Keratinocyte (primary cell): ENCODE results near the gene PHLPP1. TPM values are rescaled to one million over a fixed set of nuclear protein-coding genes. Genes with fewer than 3 reads are reported as not detected.

Source experiments
- DNase-seq: peaks from one replicate; pipeline ENCODE4 v3.0.0-alpha.2; 2011; ENCODE audit warnings: low read depth, missing footprints, low spot score
- FAIRE-seq: peaks from 2 replicates; lab custom pipeline; 2011; peaks lifted over from hg19 to GRCh38; lab: Jason Lieb, UNC
- H2AFZ ChIP-seq: 2 replicates; pipeline ENCODE4 v1.6.0; 2012; ENCODE audit warnings: low read length, control low read depth, inconsistent platforms; ENCODE audit not compliant: control insufficient read depth
- H3K27ac ChIP-seq: 2 replicates; pipeline ENCODE4 v1.5.1; 2011; ENCODE audit warnings: low read length; ENCODE audit not compliant: control insufficient read depth, insufficient read depth
- H3K27me3 ChIP-seq: 3 replicates; pipeline ENCODE4 v1.6.0; 2011; ENCODE audit warnings: low read length; ENCODE audit not compliant: control insufficient read depth, insufficient read depth; ENCODE audit errors: extremely low read depth
- H3K36me3 ChIP-seq, 2 experiments: 2 replicates in 1 of 2; 3 replicates in 1 of 2; pipeline ENCODE4 v1.5.1; 2011; ENCODE audit warnings: low read length in 2 of 2, mild to moderate bottlenecking in 1 of 2; ENCODE audit not compliant: control insufficient read depth in 2 of 2, insufficient read depth in 2 of 2; ENCODE audit errors: extremely low read depth in 1 of 2
- H3K4me1 ChIP-seq: 3 replicates; pipeline ENCODE4 v1.5.1; 2011; ENCODE audit warnings: low read length; ENCODE audit not compliant: control insufficient read depth, insufficient read depth; ENCODE audit errors: extremely low read depth
- H3K4me2 ChIP-seq: 3 replicates; pipeline ENCODE4 v1.6.0; 2011; ENCODE audit warnings: low read depth, low read length; ENCODE audit not compliant: control insufficient read depth, insufficient read depth; ENCODE audit errors: extremely low read depth
- H3K4me3 ChIP-seq, 3 experiments: fragments of 200-600 bp in 1 of 3; sonication (generic) in 1 of 3; 2 replicates in 2 of 3; 3 replicates in 1 of 3; pipeline ENCODE4 v1.5.1; 2011 to 2016; ENCODE audit warnings: low read length in 3 of 3, mild to moderate bottlenecking in 3 of 3, control low read depth in 2 of 3, inconsistent platforms in 1 of 3, low read depth in 1 of 3, mixed read lengths in 1 of 3, mixed run types in 1 of 3, moderate library complexity in 1 of 3; ENCODE audit not compliant: control insufficient read depth in 2 of 3, insufficient read depth in 2 of 3; ENCODE audit errors: extremely low read depth in 1 of 3
- H3K79me2 ChIP-seq: 2 replicates; pipeline ENCODE4 v1.6.0; 2012; ENCODE audit warnings: low read length; ENCODE audit not compliant: control insufficient read depth, insufficient read depth
- H3K9ac ChIP-seq: 3 replicates; pipeline ENCODE4 v1.6.0; 2011; ENCODE audit warnings: low read length; ENCODE audit not compliant: control insufficient read depth, insufficient read depth; ENCODE audit errors: extremely low read depth
- H3K9me1 ChIP-seq: 3 replicates; pipeline ENCODE4 v1.6.0; 2011; ENCODE audit warnings: low read length; ENCODE audit not compliant: control insufficient read depth, insufficient read depth; ENCODE audit errors: extremely low read depth
- H3K9me3 ChIP-seq: 2 replicates; pipeline ENCODE4 v1.5.1; 2012; ENCODE audit warnings: low read depth, low read length; ENCODE audit not compliant: control insufficient read depth
- H4K20me1 ChIP-seq: 3 replicates; pipeline ENCODE4 v1.6.0; 2011; ENCODE audit warnings: low read length; ENCODE audit not compliant: control insufficient read depth, insufficient read depth; ENCODE audit errors: extremely low read depth
- CTCF ChIP-seq, 3 experiments: IDR thresholded peaks in 1 of 3; conservative IDR thresholded peaks in 1 of 3; optimal IDR thresholded peaks in 1 of 3; 2 replicates in 2 of 3; 3 replicates in 1 of 3; pipeline versions ENCODE3 to v1.5.1; 2011; ENCODE audit warnings: low read length in 3 of 3, mild to moderate bottlenecking in 3 of 3, moderate library complexity in 2 of 3, control low read depth in 1 of 3, inconsistent platforms in 1 of 3; ENCODE audit not compliant: insufficient read depth in 2 of 3; ENCODE audit errors: extremely low read depth in 1 of 3
- EZH2 ChIP-seq: IDR thresholded peaks from one replicate; pipeline ENCODE4 v1.6.1; 2012; ENCODE audit warnings: inconsistent platforms, mild to moderate bottlenecking, low read length, moderate library complexity
- dilution Hi-C: fragments of 300-500 bp; cut with MboI; formaldehyde crosslinking; loops from one replicate; pipeline ENCODE4 v1.7.0; 2020; ENCODE audit warnings: low sequenced_read_pairs; ENCODE audit not compliant: extremely low pct_ligation_motif_present
- polyA plus RNA-seq, 5 experiments: library from polyadenylated mRNA; depleted of rRNA in 3 of 5; stranded (reverse) in 3 of 5; stranded (forward) in 1 of 5; unstranded in 1 of 5; fragments of >200 nt; gene quantifications; 1 replicate in 1 of 5; 2 replicates in 3 of 5; 3 replicates in 1 of 5; pipeline versions ENCODE4 v1.2.1 to v1.2.3, GENCODE V29; 2011 to 2012; ENCODE audit warnings: missing spikeins in 2 of 5, low read depth in 1 of 5, low replicate concordance in 1 of 5

The PHLPP1 gene
- polyA plus RNA-seq, 1 donor (not counting 4 experiments of a cell fraction or from before 2014, with no cell fraction given) = 8.4 TPM

DNA sequence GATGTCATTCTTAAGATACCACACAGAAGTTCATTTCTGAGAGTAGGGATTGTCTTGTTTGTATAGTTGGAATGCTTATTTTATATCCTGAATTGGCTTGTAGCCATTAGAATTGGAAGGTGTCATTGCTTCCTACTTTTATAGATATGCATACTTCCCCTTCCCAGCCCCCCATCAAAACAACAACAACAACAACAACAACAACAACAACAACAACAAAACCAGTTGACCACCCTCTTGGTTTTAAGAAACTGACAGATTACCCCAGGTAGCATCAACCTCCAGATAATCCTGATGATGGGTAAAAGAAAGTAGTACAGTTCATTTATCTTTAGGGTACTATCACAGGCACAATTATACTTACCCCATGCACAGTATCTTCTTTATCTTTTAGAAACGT is 20.0 kb downstream of the PHLPP1 start:
- Histone ChIP-seq H3K4me3 (no peak overlapping the region), H3K36me3 (no peaks in the 10 kb centered on the region), H3K4me2 (no peak overlapping the region), H3K27ac (no peak overlapping the region), H3K9ac (no peak overlapping the region), H3K4me1 (no peaks in the 10 kb centered on the region), H3K79me2 (peaks cover 17% of the 10 kb centered on the region), H3K27me3 (no peaks in the 10 kb centered on the region), H4K20me1 (no peaks in the 10 kb centered on the region), H2AFZ (no peak overlapping the region), H3K9me3 (no peaks in the 10 kb centered on the region), H3K9me1 (no peaks in the 10 kb centered on the region)
- FAIRE-seq (no peak), DNase-seq (no peak)
- TF ChIP-seq CTCF (optimal IDR thresholded peaks at IDR 0.05 in 1 of 3, IDR thresholded peaks at IDR 0.05 in 1 of 3, conservative IDR thresholded peaks at IDR 0.05 in 1 of 3; ENCODE audit: extremely low read depth in 1 of 3, insufficient read depth in 2 of 3, low read length in 3 of 3) (no peak), EZH2 (no peak)
- dilution Hi-C loops = no loop called here

DNA sequence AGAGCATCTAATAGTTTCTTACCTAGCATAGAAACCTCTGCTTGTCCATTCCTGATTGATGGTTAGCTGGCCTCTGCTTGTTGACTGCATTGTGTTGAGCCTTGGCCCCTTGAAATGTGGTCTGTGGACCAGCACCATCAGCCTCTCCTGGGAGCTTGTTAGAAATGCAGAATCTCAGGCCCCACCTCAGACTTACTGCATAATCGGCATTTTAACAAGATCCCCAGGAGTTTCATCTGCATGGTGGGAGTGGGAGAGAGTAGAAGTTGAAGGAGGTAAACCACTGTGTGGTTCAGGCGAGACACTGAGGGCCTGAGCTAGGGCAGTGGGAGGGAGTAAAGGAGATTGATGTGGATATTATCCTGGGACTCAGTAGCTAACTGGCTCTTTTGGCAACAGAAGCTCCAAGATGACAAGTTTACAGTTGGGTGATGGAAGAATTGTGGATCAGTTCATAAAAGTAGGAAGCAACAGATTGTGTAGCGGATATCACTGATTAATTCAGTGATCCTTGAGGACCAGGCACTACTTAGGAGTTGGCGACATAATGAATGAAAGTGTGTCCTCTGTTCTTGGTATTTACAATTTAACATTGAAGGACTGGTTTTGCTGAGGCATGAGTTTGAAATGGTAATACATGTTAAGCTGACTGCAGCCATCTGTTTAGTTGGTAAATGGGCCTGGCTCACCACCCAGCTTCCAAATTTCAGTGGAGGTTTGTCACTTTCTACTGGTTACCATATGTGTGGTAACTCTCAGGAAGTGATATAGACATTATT is 20.9 kb downstream of the PHLPP1 start:
- H3K27me3 ChIP-seq = no peaks in the 10 kb centered on the region
- no peak for FAIRE-seq
- H3K9ac ChIP-seq = no peak overlapping the region
- no peaks in the 10 kb centered on the region for H3K36me3 ChIP-seq
- H3K9me3 ChIP-seq = no peaks in the 10 kb centered on the region
- no peak overlapping the region for H3K4me2 ChIP-seq
- no peaks in the 10 kb centered on the region for H3K9me1 ChIP-seq
- H3K4me1 ChIP-seq = peaks cover 5% of the 10 kb centered on the region
- dilution Hi-C loops = no loop called here
- peaks cover 17% of the 10 kb centered on the region for H3K79me2 ChIP-seq
- DNase-seq = no peak
- no peak overlapping the region for H2AFZ ChIP-seq
- TF ChIP-seq CTCF (optimal IDR thresholded peaks at IDR 0.05 in 1 of 3, IDR thresholded peaks at IDR 0.05 in 1 of 3, conservative IDR thresholded peaks at IDR 0.05 in 1 of 3; ENCODE audit: extremely low read depth in 1 of 3, insufficient read depth in 2 of 3, low read length in 3 of 3) (no peak), EZH2 (no peak)
- no peaks in the 10 kb centered on the region for H4K20me1 ChIP-seq
- no peak overlapping the region for H3K27ac ChIP-seq
- H3K4me3 ChIP-seq = no peak overlapping the region
